Measurements from ENCODE around the gene ELOVL3.
A peak's percentile ranks its signal among the peaks of the same experiment; 100 is the strongest.

Gene ELOVL3

GRCh38 chr10:102222797-102223196 is 3.3 kb upstream of the ELOVL3 start:
- no peak overlapping the region for H3K27ac ChIP-seq (ENCODE audit: low read depth, low read length)
- no peaks in the 10 kb centered on the region for H4K20me1 ChIP-seq (ENCODE audit: low read depth, low read length)
- no peaks in the 10 kb centered on the region for H3K9me2 ChIP-seq (replicated peaks; ENCODE audit: insufficient read depth, low read length)
- no peaks in the 10 kb centered on the region for H3K36me3 ChIP-seq (ENCODE audit: low read length)
- TF ChIP-seq EZH2phosphoT487 (conservative IDR thresholded peaks at IDR 0.05; ENCODE audit: low read length) (no peak), CTCF (IDR thresholded peaks at IDR 0.05; ENCODE audit: insufficient read depth, low read length, poor library complexity, severe bottlenecking) (no peak)
- no peaks in the 10 kb centered on the region for H3K79me2 ChIP-seq (ENCODE audit: insufficient read depth, low read length)
- no peaks in the 10 kb centered on the region for H3K27me3 ChIP-seq (ENCODE audit: low read length)
- H3K4me3 ChIP-seq (ENCODE audit: insufficient read depth, low read length, poor library complexity, severe bottlenecking), result no peak overlapping the region
- no peaks in the 10 kb centered on the region for H3K9me3 ChIP-seq (ENCODE audit: insufficient read depth, low read length)
- H3K4me2 ChIP-seq (ENCODE audit: low read depth, low read length, poor library complexity, severe bottlenecking), result no peak overlapping the region
- H3K9ac ChIP-seq (ENCODE audit: low read length), result no peak overlapping the region
- no peak overlapping the region for H2AFZ ChIP-seq (ENCODE audit: low read depth, low read length, severe bottlenecking)
- no peaks in the 10 kb centered on the region for H3F3A ChIP-seq (ENCODE audit: insufficient read depth)

GRCh38 chr10:102226542-102226870 is 407 bp downstream of the ELOVL3 start:
- TF ChIP-seq CTCF (IDR thresholded peaks at IDR 0.05; ENCODE audit: insufficient read depth, low read length, poor library complexity, severe bottlenecking), result no peak
- no peak for TF ChIP-seq EZH2phosphoT487 (conservative IDR thresholded peaks at IDR 0.05; ENCODE audit: low read length)
- Histone ChIP-seq H3K9me3 (ENCODE audit: insufficient read depth, low read length) (no peaks in the 10 kb centered on the region), H3K4me3 (ENCODE audit: insufficient read depth, low read length, poor library complexity, severe bottlenecking) (peak overlapping the region; percentile 5), H3K27ac (ENCODE audit: low read depth, low read length) (no peak overlapping the region), H3F3A (ENCODE audit: insufficient read depth) (no peaks in the 10 kb centered on the region), H3K79me2 (ENCODE audit: insufficient read depth, low read length) (no peaks in the 10 kb centered on the region), H3K4me2 (ENCODE audit: low read depth, low read length, poor library complexity, severe bottlenecking) (peak overlapping the region; percentile 58), H4K20me1 (ENCODE audit: low read depth, low read length) (no peaks in the 10 kb centered on the region), H3K36me3 (ENCODE audit: low read length) (no peaks in the 10 kb centered on the region), H2AFZ (ENCODE audit: low read depth, low read length, severe bottlenecking) (peak overlapping the region; percentile 94), H3K9me2 (replicated peaks; ENCODE audit: insufficient read depth, low read length) (no peaks in the 10 kb centered on the region), H3K27me3 (ENCODE audit: low read length) (no peaks in the 10 kb centered on the region), H3K9ac (ENCODE audit: low read length) (no peak overlapping the region)

GRCh38 chr10:102227050-102227449 is 951 bp downstream of the ELOVL3 start:
- no peaks in the 10 kb centered on the region for H4K20me1 ChIP-seq (ENCODE audit: low read depth, low read length)
- H3K9me3 ChIP-seq (ENCODE audit: insufficient read depth, low read length), result no peaks in the 10 kb centered on the region
- H3K27ac ChIP-seq (ENCODE audit: low read depth, low read length), result no peak overlapping the region
- H3K79me2 ChIP-seq (ENCODE audit: insufficient read depth, low read length), result no peaks in the 10 kb centered on the region
- H3F3A ChIP-seq (ENCODE audit: insufficient read depth), result no peaks in the 10 kb centered on the region
- no peak overlapping the region for H3K9ac ChIP-seq (ENCODE audit: low read length)
- H3K36me3 ChIP-seq (ENCODE audit: low read length), result no peaks in the 10 kb centered on the region
- H3K27me3 ChIP-seq (ENCODE audit: low read length), result no peaks in the 10 kb centered on the region
- H2AFZ ChIP-seq (ENCODE audit: low read depth, low read length, severe bottlenecking), result no peak overlapping the region
- no peak overlapping the region for H3K4me3 ChIP-seq (ENCODE audit: insufficient read depth, low read length, poor library complexity, severe bottlenecking)
- H3K9me2 ChIP-seq (replicated peaks; ENCODE audit: insufficient read depth, low read length), result no peaks in the 10 kb centered on the region
- no peak overlapping the region for H3K4me2 ChIP-seq (ENCODE audit: low read depth, low read length, poor library complexity, severe bottlenecking)
- TF ChIP-seq EZH2phosphoT487 (conservative IDR thresholded peaks at IDR 0.05; ENCODE audit: low read length) (no peak), CTCF (IDR thresholded peaks at IDR 0.05; ENCODE audit: insufficient read depth, low read length, poor library complexity, severe bottlenecking) (no peak)
